Measurements from ENCODE around the gene CNOT3.
A peak's percentile ranks its signal among the peaks of the same experiment; 100 is the strongest.

The CNOT3 gene

GRCh38 chr19:54186934-54187381 is 49.4 kb downstream of the CNOT3 start:
- TF ChIP-seq CTCF (IDR thresholded peaks at IDR 0.05; ENCODE audit: low read depth, low read length) (no peak), MYC (IDR thresholded peaks at IDR 0.05; ENCODE audit: low read depth, low read length) (no peak), MAX (IDR thresholded peaks at IDR 0.05; ENCODE audit: low read depth, low read length) (no peak), POLR2A (IDR thresholded peaks at IDR 0.05; ENCODE audit: extremely low read depth, insufficient read length) (no peak)
- DNase-seq (ENCODE audit: low read depth): no peak
- H3K4me3 ChIP-seq (ENCODE audit: low read depth, low read length): no peak overlapping the region

- TF ChIP-seq MYC (IDR thresholded peaks at IDR 0.05; ENCODE audit: low read depth, low read length) (0 out of 2 replicates have a peak, but pooled peaks have one; percentile 8), POLR2A (IDR thresholded peaks at IDR 0.05; ENCODE audit: extremely low read depth, insufficient read length) (no peak), MAX (IDR thresholded peaks at IDR 0.05; ENCODE audit: low read depth, low read length) (no peak), CTCF (IDR thresholded peaks at IDR 0.05; ENCODE audit: low read depth, low read length) (no peak)
- peak; percentile 81 for DNase-seq (ENCODE audit: low read depth)
- H3K4me3 ChIP-seq (ENCODE audit: low read depth, low read length): peak overlapping the region; percentile 71
Measured at GRCh38 chr19:54188215-54188871, 50.8 kb downstream of the CNOT3 start.

GRCh38 chr19:54189145-54189734 is 51.7 kb downstream of the CNOT3 start, which contains the start of gene MBOAT7:
MBOAT7 (minus strand) TSS chr19:54189580; CDS start chr19:54188508, 1,072 bp downstream.
- TF ChIP-seq MYC (IDR thresholded peaks at IDR 0.05; ENCODE audit: low read depth, low read length): no peak
- TF ChIP-seq POLR2A (IDR thresholded peaks at IDR 0.05; ENCODE audit: extremely low read depth, insufficient read length): peak; percentile 39
- H3K4me3 ChIP-seq (ENCODE audit: low read depth, low read length): peak within 1 kb of the TSS; percentile 71
- no peak for DNase-seq (ENCODE audit: low read depth)

GRCh38 chr19:54189735-54190502 is 52.4 kb downstream of the CNOT3 start:
- DNase-seq (ENCODE audit: low read depth): peak; percentile 97
- TF ChIP-seq CTCF (IDR thresholded peaks at IDR 0.05; ENCODE audit: low read depth, low read length): no peak
- TF ChIP-seq MYC (IDR thresholded peaks at IDR 0.05; ENCODE audit: low read depth, low read length): peak; percentile 70
- peak; percentile 71 for TF ChIP-seq MAX (IDR thresholded peaks at IDR 0.05; ENCODE audit: low read depth, low read length)
- peak; percentile 58 for TF ChIP-seq POLR2A (IDR thresholded peaks at IDR 0.05; ENCODE audit: extremely low read depth, insufficient read length)
- peak overlapping the region; percentile 62 for H3K4me3 ChIP-seq (ENCODE audit: low read depth, low read length)

- DNase-seq (ENCODE audit: low read depth): peak; percentile 97
- TF ChIP-seq CTCF (IDR thresholded peaks at IDR 0.05; ENCODE audit: low read depth, low read length): no peak
- no peak for TF ChIP-seq MYC (IDR thresholded peaks at IDR 0.05; ENCODE audit: low read depth, low read length)
- no peak for TF ChIP-seq MAX (IDR thresholded peaks at IDR 0.05; ENCODE audit: low read depth, low read length)
- peak overlapping the region; percentile 63 for H3K4me3 ChIP-seq (ENCODE audit: low read depth, low read length)
Measured at GRCh38 chr19:54190503-54191010, 53.0 kb downstream of the CNOT3 start.
